GM21528 (cell line): ENCODE data around the gene ITGAL.
"Not testable (repeated sequence)": the region's sequence is repeated elsewhere in the genome, so short reads cannot be mapped to it uniquely, and the experiment has no call there.

Experiments used
- ATAC-seq: cut with Tn5 transposase; IDR thresholded peaks from one replicate; pipeline ENCODE4 v1.9.1; 2021; ENCODE audit warnings: mild to moderate bottlenecking, moderate library complexity; ENCODE audit not compliant: unreplicated experiment, low FRiP score

The ITGAL gene

GRCh38 chr16:30490210-30490609, 17.7 kb downstream of the ITGAL start:
- ATAC-seq: no peak

GRCh38 chr16:30491229-30491628, 18.7 kb downstream of the ITGAL start:
- ATAC-seq: no peak

- no peak for ATAC-seq
Observed at GRCh38 chr16:30491744-30492308, 19.3 kb downstream of the ITGAL start.

DNA sequence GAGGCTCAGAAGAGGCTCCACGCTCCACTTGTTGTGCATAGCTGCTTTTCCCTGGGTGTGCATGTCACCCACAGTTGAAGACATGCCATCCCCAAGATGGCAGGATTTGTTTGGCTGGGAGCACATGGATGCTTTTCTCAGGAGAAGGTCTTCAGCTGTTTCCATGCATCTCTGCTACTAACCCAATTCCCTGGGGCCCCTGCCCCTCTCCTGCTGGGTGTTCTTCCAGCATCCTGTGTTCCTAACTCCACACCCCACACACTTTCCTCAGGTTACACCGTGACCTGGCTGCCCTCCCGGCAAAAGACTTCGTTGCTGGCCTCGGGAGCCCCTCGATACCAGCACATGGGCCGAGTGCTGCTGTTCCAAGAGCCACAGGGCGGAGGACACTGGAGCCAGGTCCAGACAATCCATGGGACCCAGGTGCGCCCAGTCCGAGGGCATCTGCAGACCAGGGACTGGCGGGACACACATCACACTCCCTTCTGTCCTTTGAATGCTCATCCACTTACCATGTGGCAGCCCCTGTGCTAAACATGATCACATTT, 21.5 kb downstream of the ITGAL start:
- ATAC-seq: no peak

DNA sequence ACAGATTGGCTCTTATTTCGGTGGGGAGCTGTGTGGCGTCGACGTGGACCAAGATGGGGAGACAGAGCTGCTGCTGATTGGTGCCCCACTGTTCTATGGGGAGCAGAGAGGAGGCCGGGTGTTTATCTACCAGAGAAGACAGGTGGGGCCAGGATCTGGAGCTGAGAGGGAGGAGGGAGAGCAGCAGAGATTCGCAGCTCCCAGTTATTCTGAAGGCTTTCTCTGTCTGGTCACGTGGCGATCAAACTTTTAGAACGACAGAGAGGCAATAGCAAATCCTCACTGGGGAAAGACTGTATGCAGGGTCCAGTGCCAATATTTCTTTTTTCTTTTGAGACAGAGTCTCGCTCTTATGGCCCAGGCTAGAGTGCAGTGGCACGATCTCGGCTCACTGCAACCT, 22.2 kb downstream of the ITGAL start:
- ATAC-seq: no peak

DNA sequence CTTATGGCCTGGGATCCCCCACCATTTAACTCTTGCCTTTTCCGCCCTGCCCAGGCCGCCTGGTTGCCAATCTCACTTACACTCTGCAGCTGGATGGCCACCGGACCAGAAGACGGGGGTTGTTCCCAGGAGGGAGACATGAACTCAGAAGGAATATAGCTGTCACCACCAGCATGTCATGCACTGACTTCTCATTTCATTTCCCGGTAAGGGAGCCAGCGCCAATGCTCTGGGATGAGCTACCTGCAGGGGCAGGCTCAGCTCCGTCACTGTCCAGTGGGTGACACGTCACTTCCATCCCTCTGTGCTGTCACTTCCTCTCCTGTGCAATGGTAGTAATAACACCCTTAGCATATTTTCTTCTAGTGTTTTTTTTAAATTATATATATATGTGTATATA, 26.7 kb downstream of the ITGAL start:
- ATAC-seq: no peak

DNA sequence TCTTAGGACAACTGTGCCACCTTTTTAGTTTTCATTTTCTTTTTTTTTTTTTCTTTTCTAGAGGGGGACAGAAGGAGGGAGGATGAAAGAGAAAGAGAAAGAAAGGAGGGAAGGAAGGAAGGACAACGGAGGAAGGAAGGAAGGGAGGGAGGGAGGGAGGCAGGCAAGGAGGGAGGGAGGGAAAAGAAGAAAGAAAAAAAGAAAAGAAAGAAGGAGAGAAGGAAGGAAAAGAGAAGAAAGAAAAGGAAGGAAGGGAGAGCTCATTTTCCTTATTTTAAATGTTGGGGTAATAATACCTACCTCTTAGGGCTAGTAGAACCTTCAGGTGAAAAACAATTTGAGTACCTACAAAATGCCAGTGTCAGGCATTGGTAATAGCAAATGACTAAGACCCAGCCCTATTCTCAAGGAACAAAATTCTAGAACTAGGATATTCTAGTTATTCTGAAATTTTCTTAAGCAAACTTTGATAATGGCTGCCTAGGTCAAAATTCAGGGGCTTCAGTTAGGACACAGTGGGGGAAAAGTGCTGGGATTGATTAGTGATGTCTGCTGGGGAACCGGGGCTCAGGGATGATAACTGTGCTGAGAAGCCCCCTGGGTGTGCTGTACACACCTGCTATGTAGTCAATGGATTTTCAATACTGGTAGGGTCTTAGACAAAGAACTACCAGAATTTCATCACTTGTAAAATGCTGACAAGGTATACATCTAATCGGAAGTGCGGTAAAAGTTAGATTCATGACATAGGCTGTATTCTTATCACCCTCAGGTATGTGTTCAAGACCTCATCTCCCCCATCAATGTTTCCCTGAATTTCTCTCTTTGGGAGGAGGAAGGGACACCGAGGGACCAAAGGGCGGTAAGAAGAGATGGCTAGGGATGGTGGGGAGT, 31.1 kb downstream of the ITGAL start:
- ATAC-seq: no peak

DNA sequence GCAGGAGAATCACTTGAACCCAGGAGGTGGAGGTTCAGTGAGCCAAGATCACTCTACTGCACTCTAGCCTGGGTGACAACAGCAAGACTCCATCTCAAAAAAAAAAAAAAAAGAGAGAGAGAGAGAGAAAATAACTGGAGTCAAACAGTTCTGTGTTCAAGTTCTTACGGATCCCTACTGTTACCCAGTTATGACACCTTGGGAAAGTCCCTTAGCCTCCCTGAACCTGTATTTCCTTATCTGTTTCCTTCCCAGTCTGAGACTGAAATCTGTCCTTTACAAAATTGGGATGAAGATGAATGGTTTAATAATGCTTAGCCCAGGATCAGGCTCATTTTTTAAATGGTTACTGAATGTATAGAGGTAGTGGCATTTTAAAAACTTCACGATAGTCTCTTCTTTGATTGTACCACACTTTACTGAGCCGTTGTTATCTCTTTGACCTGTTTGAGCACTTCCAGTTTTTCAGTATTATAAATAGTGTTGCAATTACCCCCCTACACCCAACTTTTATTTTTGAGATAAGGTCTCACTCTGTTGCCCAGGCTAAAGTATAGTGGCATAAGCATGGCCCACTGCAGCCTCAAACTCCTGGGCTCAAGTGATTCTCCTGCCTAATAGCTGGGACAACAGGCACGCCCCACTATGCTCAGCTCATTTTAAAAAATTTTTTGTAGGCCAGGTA, 36.7 kb downstream of the ITGAL start:
- ATAC-seq: no peak

DNA sequence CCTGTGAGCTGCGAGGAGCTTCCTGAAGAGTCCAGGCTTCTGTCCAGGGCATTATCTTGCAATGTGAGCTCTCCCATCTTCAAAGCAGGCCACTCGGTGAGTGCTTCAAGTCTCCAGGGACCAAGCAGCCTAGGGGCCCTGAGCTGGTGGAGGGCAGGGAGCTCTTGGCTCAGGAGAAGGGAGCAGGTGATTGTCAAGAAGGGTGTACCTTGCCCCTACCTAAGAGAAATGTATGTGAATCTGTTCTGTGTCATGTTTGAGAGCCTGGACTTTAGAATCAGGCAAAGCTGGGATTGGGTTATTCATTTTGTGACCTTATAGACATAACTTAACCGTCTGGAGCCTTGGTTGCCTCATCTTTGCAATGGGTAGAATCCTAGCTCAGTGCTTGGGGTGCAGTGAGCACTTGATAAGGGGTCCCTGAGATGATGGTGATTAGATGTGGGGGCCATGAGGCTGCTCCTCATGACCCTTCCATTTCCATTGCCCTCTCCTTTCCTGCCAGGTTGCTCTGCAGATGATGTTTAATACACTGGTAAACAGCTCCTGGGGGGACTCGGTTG, 37.9 kb downstream of the ITGAL start:
- ATAC-seq: no peak

DNA sequence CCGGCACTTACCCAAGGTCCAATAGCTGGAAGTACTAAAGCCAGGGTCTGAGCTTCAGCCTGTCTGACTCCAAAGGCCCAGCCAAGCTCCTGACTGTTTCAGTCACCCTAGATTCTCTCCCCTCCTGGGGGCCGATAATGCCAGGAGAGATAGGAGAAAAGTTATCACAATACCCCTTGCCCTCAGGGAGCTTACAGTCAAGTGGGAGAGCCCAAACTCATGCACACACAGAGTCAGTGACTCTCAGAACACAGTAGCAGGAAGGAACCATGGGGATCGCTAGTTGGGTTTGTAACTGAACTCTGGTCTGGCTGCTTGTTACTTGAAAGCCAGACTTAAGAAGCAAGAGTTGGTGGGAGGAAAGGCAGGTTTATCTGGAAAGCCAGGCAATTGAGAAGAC, 39.0 kb downstream of the ITGAL start:
- ATAC-seq: no peak

- no peak for ATAC-seq
Observed at GRCh38 chr16:30515275-30515674, 42.7 kb downstream of the ITGAL start.

DNA sequence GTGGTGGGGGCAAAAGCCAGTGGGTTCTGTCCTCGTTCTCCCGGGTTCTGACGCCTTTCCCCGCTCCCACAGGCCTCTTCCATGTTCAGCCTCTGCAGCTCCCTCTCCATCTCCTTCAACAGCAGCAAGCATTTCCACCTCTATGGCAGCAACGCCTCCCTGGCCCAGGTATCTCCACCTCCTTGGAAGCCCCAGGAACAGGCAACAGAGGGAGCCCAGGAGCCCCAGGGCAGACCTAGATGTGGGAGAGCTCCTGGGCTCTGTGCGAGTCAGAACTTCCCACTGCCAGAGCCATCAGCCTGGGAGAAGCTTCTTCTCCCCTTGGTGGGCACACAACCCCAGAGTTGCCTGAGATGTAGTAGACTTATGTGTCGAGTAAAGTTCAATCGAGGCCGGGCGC, 46.0 kb downstream of the ITGAL start:
- no peak for ATAC-seq

- no peak for ATAC-seq
Observed at GRCh38 chr16:30519120-30520049, 46.8 kb downstream of the ITGAL start.

DNA sequence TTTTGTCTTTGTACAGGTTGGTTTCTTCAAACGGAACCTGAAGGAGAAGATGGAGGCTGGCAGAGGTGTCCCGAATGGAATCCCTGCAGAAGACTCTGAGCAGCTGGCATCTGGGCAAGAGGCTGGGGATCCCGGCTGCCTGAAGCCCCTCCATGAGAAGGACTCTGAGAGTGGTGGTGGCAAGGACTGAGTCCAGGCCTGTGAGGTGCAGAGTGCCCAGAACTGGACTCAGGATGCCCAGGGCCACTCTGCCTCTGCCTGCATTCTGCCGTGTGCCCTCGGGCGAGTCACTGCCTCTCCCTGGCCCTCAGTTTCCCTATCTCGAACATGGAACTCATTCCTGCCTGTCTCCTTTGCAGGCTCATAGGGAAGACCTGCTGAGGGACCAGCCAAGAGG, 48.9 kb downstream of the ITGAL start:
- no peak for ATAC-seq

DNA sequence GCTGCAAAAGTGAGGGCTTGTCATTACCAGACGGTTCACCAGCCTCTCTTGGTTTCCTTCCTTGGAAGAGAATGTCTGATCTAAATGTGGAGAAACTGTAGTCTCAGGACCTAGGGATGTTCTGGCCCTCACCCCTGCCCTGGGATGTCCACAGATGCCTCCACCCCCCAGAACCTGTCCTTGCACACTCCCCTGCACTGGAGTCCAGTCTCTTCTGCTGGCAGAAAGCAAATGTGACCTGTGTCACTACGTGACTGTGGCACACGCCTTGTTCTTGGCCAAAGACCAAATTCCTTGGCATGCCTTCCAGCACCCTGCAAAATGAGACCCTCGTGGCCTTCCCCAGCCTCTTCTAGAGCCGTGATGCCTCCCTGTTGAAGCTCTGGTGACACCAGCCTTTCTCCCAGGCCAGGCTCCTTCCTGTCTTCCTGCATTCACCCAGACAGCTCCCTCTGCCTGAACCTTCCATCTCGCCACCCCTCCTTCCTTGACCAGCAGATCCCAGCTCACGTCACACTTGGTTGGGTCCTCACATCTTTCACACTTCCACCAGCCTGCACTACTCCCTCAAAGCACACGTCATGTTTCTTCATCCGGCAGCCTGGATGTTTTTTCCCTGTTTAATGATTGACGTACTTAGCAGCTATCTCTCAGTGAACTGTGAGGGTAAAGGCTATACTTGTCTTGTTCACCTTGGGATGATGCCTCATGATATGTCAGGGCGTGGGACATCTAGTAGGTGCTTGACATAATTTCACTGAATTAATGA, 49.5 kb downstream of the ITGAL start:
- no peak for ATAC-seq

- ATAC-seq: not testable (repeated sequence)
Observed at GRCh38 chr16:30522702-30523463, 50.3 kb downstream of the ITGAL start.

DNA sequence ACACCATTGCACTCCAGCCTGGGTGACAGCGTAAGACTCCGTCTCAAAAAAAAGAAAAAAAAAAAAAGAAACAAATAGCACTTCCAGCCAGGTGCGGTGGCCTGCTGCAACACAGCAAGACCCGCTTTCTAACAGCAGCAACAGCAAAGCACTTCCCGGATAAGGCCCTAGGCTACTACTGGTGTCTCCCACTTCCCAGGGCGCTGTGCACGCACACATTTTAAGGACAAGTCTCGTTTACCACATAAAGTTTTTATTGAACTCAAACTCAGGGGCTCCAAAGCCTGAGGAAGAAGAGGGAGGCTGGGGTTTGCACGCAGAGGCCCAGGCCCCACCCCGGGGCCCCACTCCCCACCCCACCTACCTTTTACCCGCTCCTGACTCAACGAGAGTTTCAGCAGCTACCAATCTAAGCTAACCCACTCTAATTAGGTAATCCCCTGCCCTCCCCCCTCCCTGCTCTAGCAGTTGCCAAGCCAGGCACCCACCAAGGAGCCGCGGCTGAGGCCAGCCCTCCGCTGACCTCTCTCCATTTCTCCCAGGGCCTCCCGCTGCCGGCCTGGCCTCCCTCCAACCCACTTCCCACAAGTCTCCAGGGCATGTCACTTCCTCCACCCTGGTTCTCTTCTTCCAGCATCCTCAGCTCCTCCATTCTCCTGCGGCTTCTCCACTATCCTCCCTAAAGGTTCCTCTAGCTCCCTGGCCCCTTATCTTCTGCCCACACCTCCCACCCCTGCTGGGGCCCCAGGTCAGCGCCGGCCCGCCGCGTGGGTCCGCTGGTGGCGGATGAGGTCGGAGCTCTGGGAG, 51.4 kb downstream of the ITGAL start:
- ATAC-seq: no peak
